NCI-H1092 (cell line): Measurements from ENCODE around the gene LRFN2.

Source experiments
- DNase-seq: peaks from one replicate; lab custom pipeline; 2025; lab: John Stamatoyannopoulos, UW

Gene LRFN2

GRCh38 chr6:40517654-40518053 is 69.5 kb downstream of the LRFN2 start:
- DNase-seq: no peak

- no peak for DNase-seq
Observed at GRCh38 chr6:40516429-40516828, 70.7 kb downstream of the LRFN2 start.

DNA sequence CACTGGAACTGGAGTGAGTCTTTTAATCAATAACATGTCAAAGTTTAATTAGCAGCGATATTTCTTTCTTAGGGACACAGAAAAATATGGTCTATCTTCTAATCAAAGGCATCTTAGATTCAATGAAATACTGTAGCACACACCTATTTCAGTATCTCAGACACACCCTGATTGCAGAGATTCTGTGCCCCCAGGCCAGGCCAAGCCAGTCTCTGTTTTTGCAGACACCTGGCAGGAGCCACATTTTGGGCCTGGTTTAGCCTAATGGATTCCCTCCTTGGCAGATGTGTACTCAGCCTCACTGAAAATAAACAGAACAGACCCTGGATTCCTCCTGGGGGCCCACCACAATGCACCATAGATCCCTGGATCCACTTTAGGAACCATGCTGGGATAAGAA is 74.8 kb downstream of the LRFN2 start:
- no peak for DNase-seq

- no peak for DNase-seq
Observed at GRCh38 chr6:40511884-40512283, 75.3 kb downstream of the LRFN2 start.

- DNase-seq: no peak
Observed at GRCh38 chr6:40510442-40510841, 76.7 kb downstream of the LRFN2 start.

DNA sequence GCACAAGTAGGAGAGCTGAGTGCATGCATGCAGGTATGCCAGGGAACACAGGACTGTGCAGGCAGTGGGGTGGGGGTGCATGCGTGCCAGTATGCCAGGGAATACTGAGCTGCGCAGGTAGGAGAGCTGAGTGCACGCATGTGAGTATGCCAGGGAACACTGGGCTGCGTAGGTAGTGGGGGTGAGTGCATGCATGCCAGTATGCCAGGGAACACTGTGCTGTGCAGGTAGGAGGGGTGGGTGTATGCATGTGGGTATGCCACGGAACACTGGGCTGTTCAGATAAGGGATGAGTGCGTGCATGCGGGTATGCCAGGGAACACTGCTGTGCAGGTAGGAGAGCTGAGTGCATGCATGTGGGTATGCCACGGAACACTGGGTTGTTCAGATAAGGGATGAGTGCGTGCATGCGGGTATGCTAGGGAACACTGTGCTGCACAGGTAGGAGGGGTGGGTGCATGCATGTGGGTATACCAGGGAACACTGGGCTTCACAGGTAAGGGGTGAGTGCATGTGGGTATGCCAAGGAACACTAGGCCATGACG is 77.4 kb downstream of the LRFN2 start:
- DNase-seq: no peak

- DNase-seq: no peak
Observed at GRCh38 chr6:40509086-40509485, 78.1 kb downstream of the LRFN2 start.

DNA sequence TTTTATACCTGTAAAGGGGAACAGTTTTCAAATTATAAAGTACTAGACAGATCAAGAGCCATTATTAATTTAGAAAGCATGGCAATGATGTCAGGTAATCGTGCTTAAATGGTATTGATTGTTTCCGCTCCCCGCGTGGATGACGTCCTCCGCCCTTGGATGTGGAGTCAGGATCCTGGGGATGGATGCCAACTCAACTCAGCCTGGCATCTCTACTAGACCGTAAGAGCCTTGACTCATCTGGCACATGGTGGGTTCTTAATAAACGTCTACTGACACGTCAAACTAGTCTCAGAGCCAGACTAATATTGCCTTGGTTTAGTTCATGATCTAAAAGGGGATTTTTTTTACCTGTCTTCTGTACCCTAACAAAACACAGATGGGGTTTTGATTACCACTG is 80.2 kb downstream of the LRFN2 start:
- no peak for DNase-seq

- DNase-seq: no peak
Observed at GRCh38 chr6:40505191-40505810, 81.9 kb downstream of the LRFN2 start.

- DNase-seq: no peak
Observed at GRCh38 chr6:40504274-40504673, 82.9 kb downstream of the LRFN2 start.

DNA sequence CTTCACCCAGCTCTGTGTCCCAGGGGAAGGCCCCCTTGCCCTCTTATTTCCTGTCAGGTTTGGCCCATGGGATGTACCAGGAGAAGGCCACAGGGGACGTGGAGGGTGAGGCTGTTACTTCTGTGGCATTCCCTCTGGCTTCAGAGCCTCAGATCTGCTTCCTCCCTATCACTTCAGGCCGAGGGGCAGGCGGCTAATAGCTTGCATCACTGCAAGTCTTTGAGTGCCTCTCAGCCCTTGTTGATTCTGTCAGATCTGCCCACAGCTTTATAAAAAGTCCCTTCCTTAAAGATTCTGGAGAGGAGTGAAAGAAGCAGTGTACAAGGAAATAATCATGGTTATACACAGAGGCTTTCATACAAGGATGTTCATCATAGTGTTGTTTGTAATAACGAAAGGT is 86.9 kb downstream of the LRFN2 start:
- no peak for DNase-seq

- no peak for DNase-seq
Observed at GRCh38 chr6:40499215-40499614, 87.9 kb downstream of the LRFN2 start.

GRCh38 chr6:40498148-40498547 is 89.0 kb downstream of the LRFN2 start:
- DNase-seq: no peak

DNA sequence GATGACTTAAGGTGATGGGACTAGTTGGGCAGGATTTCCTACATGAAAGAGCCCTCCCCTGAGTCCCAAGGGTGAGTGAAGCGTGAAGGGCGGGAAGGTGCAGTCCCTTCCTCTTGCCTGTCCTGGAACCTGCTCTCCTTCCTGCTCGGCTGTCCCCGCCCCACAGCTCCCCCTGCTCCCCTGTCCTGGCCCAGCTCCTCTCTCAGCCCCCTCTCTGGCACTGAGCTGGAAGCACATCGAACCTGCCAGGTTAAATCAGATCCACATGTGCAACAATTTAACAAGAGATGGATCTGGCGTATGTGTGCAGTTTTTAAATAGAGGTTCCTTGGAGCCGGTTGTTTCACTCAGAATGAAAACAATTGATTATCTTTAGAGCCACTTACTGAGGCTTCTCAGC is 95.0 kb downstream of the LRFN2 start:
- DNase-seq: no peak

DNA sequence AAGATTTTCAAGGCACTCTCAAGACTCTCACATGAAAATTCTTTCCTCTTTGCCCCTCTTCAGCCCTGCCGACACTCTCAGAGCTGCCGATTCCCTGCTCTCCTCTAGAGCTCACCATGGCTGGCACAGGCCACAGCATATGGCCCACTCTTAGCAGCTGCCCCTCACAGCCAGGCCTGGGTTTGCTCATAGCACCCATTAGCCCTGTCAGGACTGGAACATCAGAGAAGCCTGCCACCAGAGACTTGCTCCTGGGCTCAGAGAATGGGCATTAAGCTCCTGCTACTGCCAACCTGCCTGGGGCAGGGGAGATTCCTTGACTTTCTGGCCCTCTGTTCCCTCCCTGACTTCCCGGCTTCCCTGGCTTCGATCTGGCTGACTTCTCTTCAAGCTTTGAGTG is 96.7 kb downstream of the LRFN2 start:
- DNase-seq: no peak

DNA sequence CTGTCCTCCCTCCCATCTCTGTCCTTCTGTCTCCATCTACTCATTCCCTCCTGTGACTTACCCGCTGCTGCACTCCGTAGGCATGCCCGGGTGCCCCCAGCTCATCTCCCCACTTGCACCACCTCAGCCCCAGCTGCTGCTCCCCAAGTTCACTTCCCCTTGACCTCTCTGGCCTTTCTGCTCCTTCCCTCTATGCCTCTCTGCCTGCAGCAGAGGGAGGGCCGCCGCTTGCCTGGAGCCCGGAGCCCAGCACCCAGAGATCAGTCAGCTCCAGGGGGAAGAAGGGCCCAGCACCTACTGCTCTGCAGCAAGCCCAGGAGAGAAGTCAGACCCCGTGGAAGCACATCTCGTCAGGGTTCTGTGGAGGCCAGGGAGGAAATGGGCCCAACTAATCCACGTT is 97.4 kb downstream of the LRFN2 start:
- no peak for DNase-seq

DNA sequence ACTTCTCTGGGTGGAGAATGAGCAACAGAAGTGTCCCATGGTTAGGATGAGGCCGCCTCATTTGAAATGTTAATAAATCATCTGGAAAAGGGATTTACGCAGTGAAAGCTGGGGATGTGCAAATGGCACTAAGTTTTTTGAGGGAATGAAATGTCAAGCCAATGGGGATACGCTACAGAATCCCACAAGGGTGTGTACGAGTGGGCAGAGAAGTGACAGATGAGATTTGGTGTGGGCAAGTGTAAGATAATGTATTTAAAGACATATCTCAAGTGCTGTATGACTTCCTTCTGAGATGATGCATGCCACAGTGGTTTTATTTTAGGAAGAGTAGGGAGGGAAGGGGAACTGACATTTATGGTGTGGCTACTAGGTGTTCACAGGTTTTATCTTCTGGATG is 100.6 kb downstream of the LRFN2 start:
- no peak for DNase-seq

GRCh38 chr6:40485795-40486194 is 101.4 kb downstream of the LRFN2 start:
- no peak for DNase-seq

- no peak for DNase-seq
Observed at GRCh38 chr6:40485300-40485699, 101.9 kb downstream of the LRFN2 start.

DNA sequence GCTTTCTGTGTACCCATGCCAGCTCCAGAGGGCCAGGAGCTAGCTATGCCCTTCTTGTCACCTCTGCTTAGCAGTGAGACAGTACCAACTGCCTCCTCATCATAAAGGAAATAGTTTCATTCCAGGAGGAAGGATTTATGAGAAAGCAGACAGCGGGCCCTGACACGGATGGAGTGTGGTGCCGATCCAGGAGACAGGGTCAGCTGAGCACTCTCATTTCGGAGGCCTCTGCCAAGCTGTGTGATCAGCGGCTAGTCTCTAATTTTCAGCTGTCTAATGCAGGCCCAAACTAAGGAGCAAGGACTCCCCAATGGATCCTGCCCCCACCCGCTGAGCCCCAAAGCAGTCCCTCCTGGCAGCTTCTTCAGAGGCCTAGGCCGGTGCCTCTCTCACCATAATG is 103.1 kb downstream of the LRFN2 start:
- no peak for DNase-seq

DNA sequence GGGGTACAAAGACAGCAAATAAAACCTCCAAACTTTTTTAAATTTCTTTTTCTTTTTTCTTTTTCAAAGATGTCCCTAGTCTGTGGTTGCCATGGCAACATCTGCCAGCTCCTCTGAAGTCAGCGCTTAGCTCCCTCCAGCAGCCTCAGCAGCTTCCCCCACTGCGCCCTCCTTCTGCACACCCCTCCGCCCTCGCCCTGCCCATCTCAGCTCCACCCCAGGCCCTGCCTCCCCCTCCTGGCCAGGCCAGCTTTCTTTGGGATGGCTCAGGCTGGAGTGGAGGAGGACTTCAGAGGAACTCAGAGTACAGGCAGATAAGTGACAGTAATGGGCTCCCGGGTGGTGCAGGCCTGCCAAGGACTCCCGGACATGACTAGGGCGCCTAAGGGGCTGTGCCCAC is 104.6 kb downstream of the LRFN2 start:
- no peak for DNase-seq

- DNase-seq: no peak
Observed at GRCh38 chr6:40480678-40481077, 106.5 kb downstream of the LRFN2 start.

GRCh38 chr6:40479706-40480105 is 107.5 kb downstream of the LRFN2 start:
- DNase-seq: no peak
